ENCODE measurements around the gene PEPD. TPM values are rescaled to one million over a fixed set of nuclear protein-coding genes. Genes with fewer than 3 reads are reported as not detected.

Gene PEPD
- total RNA-seq, 1 donor from 2014 or later = 49.7 TPM

GRCh38 chr19:33545217-33545981 is 23.8 kb upstream of the PEPD start:
- no peak overlapping the region for H3K27ac Mint-ChIP-seq
- no peak overlapping the region for H3K4me3 Mint-ChIP-seq
- no peaks in the 10 kb centered on the region for H3K9me3 Mint-ChIP-seq
- DNase-seq (ENCODE audit: low spot score in 2 of 2, unreplicated experiment in 2 of 2) = no peak
- H3K4me1 Mint-ChIP-seq = peaks cover 2% of the 10 kb centered on the region
- H3K36me3 Mint-ChIP-seq = no peaks in the 10 kb centered on the region
- no peak for TF ChIP-seq CTCF (IDR thresholded peaks at IDR 0.05; ENCODE audit: unreplicated experiment)
- peaks cover 42% of the 10 kb centered on the region for H3K27me3 Mint-ChIP-seq (ENCODE audit: low read depth)

- Mint-ChIP-seq H3K9me3 (no peaks in the 10 kb centered on the region), H3K36me3 (no peaks in the 10 kb centered on the region), H3K4me3 (no peak overlapping the region), H3K4me1 (no peaks in the 10 kb centered on the region), H3K27me3 (ENCODE audit: low read depth) (peaks cover 54% of the 10 kb centered on the region), H3K27ac (no peak overlapping the region)
- DNase-seq (ENCODE audit: low spot score in 2 of 2, unreplicated experiment in 2 of 2) = no peak
- TF ChIP-seq CTCF (IDR thresholded peaks at IDR 0.05; ENCODE audit: unreplicated experiment) = no peak
Measured at GRCh38 chr19:33535226-33535625, 13.6 kb upstream of the PEPD start.

- no peak for TF ChIP-seq CTCF (IDR thresholded peaks at IDR 0.05; ENCODE audit: unreplicated experiment)
- Mint-ChIP-seq H3K9me3 (no peaks in the 10 kb centered on the region), H3K4me3 (no peak overlapping the region), H3K27me3 (ENCODE audit: low read depth) (peaks cover 51% of the 10 kb centered on the region), H3K4me1 (no peaks in the 10 kb centered on the region), H3K27ac (no peak overlapping the region), H3K36me3 (no peaks in the 10 kb centered on the region)
- no peak for DNase-seq (ENCODE audit: low spot score in 2 of 2, unreplicated experiment in 2 of 2)
Measured at GRCh38 chr19:33532859-33533460, 11.4 kb upstream of the PEPD start.

GRCh38 chr19:33530842-33531241 is 9.3 kb upstream of the PEPD start:
- Mint-ChIP-seq H3K27me3 (ENCODE audit: low read depth) (peaks cover 49% of the 10 kb centered on the region), H3K4me3 (no peak overlapping the region), H3K4me1 (no peaks in the 10 kb centered on the region), H3K27ac (no peak overlapping the region), H3K36me3 (no peaks in the 10 kb centered on the region), H3K9me3 (no peaks in the 10 kb centered on the region)
- TF ChIP-seq CTCF (IDR thresholded peaks at IDR 0.05; ENCODE audit: unreplicated experiment) = no peak
- no peak for DNase-seq (ENCODE audit: low spot score in 2 of 2, unreplicated experiment in 2 of 2)

GRCh38 chr19:33530296-33530695 is 8.7 kb upstream of the PEPD start:
- no peaks in the 10 kb centered on the region for H3K36me3 Mint-ChIP-seq
- H3K9me3 Mint-ChIP-seq = no peaks in the 10 kb centered on the region
- no peak for TF ChIP-seq CTCF (IDR thresholded peaks at IDR 0.05; ENCODE audit: unreplicated experiment)
- no peak for DNase-seq (ENCODE audit: low spot score in 2 of 2, unreplicated experiment in 2 of 2)
- H3K27me3 Mint-ChIP-seq (ENCODE audit: low read depth) = peaks cover 50% of the 10 kb centered on the region
- no peak overlapping the region for H3K4me3 Mint-ChIP-seq
- H3K4me1 Mint-ChIP-seq = no peaks in the 10 kb centered on the region
- H3K27ac Mint-ChIP-seq = no peak overlapping the region
